Measurements from ENCODE around the gene GNL1. TPM values are rescaled to one million over a fixed set of nuclear protein-coding genes. Genes with fewer than 3 reads are reported as not detected.

Gene GNL1
- total RNA-seq, 2 experiments from 2014 or later: 78.2 to 82.1 TPM

- H3K27me3 Mint-ChIP-seq (ENCODE audit: low read depth): no peaks in the 10 kb centered on the region
- DNase-seq: no peak
- H3K27ac Mint-ChIP-seq: peak overlapping the region; percentile 75
- no peaks in the 10 kb centered on the region for H3K9me3 Mint-ChIP-seq
- intact Hi-C loops (cut with micrococcal nuclease): no loop called here
- CTCF ChIA-PET: interaction anchor here (1.2 to 1.6 kb wide), 3 partner anchors 10 to 46 kb away, joined by 3 to 11 read pairs (median 10); no protein-coding TSS in a partner anchor
- H3K4me1 Mint-ChIP-seq (ENCODE audit: low read depth): peaks cover 8% of the 10 kb centered on the region
- H3K4me3 Mint-ChIP-seq: no peak overlapping the region
- H3K36me3 Mint-ChIP-seq (ENCODE audit: low read depth): peaks cover 48% of the 10 kb centered on the region
Observed at GRCh38 chr6:30590509-30590908, 34.2 kb upstream of the GNL1 start.

GRCh38 chr6:30589754-30590358, 33.6 kb upstream of the GNL1 start:
- no peaks in the 10 kb centered on the region for H3K9me3 Mint-ChIP-seq
- intact Hi-C loops (cut with micrococcal nuclease): no loop called here
- peaks cover 8% of the 10 kb centered on the region for H3K4me1 Mint-ChIP-seq (ENCODE audit: low read depth)
- no peak overlapping the region for H3K27ac Mint-ChIP-seq
- H3K4me3 Mint-ChIP-seq: no peak overlapping the region
- no peak for DNase-seq
- CTCF ChIA-PET: interaction anchor here (1.2 to 1.6 kb wide), 4 partner anchors 11 to 108 kb away, joined by 3 to 11 read pairs (median 8); no protein-coding TSS in a partner anchor
- peaks cover 51% of the 10 kb centered on the region for H3K36me3 Mint-ChIP-seq (ENCODE audit: low read depth)
- H3K27me3 Mint-ChIP-seq (ENCODE audit: low read depth): no peaks in the 10 kb centered on the region

GRCh38 chr6:30583921-30584320, 27.6 kb upstream of the GNL1 start:
- H3K9me3 Mint-ChIP-seq: no peaks in the 10 kb centered on the region
- H3K27me3 Mint-ChIP-seq (ENCODE audit: low read depth): no peaks in the 10 kb centered on the region
- intact Hi-C loops (cut with micrococcal nuclease): no loop called here
- no peaks in the 10 kb centered on the region for H3K4me1 Mint-ChIP-seq (ENCODE audit: low read depth)
- peaks cover 63% of the 10 kb centered on the region for H3K36me3 Mint-ChIP-seq (ENCODE audit: low read depth)
- CTCF ChIA-PET: interaction anchor here (3.3 kb wide), 1 partner anchor 14 kb away, joined by 12 read pairs; no protein-coding TSS in a partner anchor
- no peak overlapping the region for H3K27ac Mint-ChIP-seq
- no peak overlapping the region for H3K4me3 Mint-ChIP-seq
- no peak for DNase-seq

- H3K9me3 Mint-ChIP-seq: no peaks in the 10 kb centered on the region
- H3K4me1 Mint-ChIP-seq (ENCODE audit: low read depth): peaks cover 37% of the 10 kb centered on the region
- intact Hi-C loops (cut with micrococcal nuclease): no loop called here
- peaks cover 62% of the 10 kb centered on the region for H3K36me3 Mint-ChIP-seq (ENCODE audit: low read depth)
- no peaks in the 10 kb centered on the region for H3K27me3 Mint-ChIP-seq (ENCODE audit: low read depth)
- CTCF ChIA-PET: interaction anchor here (0.6 to 1.8 kb wide), 5 partner anchors 10 to 813 kb away, joined by 3 to 9 read pairs (median 5); no protein-coding TSS in a partner anchor
- no peak overlapping the region for H3K4me3 Mint-ChIP-seq
- DNase-seq: no peak
- H3K27ac Mint-ChIP-seq: peak overlapping the region; percentile 35
Observed at GRCh38 chr6:30578051-30578450, 21.8 kb upstream of the GNL1 start.

GRCh38 chr6:30573113-30573512, 16.8 kb upstream of the GNL1 start:
- peaks cover 75% of the 10 kb centered on the region for H3K4me1 Mint-ChIP-seq (ENCODE audit: low read depth)
- H3K27ac Mint-ChIP-seq: peak overlapping the region; percentile 25
- H3K36me3 Mint-ChIP-seq (ENCODE audit: low read depth): peaks cover 36% of the 10 kb centered on the region
- CTCF ChIA-PET: no interaction called here
- no peaks in the 10 kb centered on the region for H3K9me3 Mint-ChIP-seq
- intact Hi-C loops (cut with micrococcal nuclease): no loop called here
- DNase-seq: no peak
- H3K27me3 Mint-ChIP-seq (ENCODE audit: low read depth): no peaks in the 10 kb centered on the region
- peak overlapping the region; percentile 98 for H3K4me3 Mint-ChIP-seq

GRCh38 chr6:30572148-30572547, 15.9 kb upstream of the GNL1 start:
- DNase-seq: no peak
- intact Hi-C loops (cut with micrococcal nuclease): no loop called here
- no peaks in the 10 kb centered on the region for H3K9me3 Mint-ChIP-seq
- H3K4me3 Mint-ChIP-seq: peak overlapping the region; percentile 98
- H3K27ac Mint-ChIP-seq: peak overlapping the region; percentile 95
- CTCF ChIA-PET: interaction anchor here (1.0 kb wide), 1 partner anchor 25 kb away, joined by 4 read pairs; no protein-coding TSS in a partner anchor
- peaks cover 26% of the 10 kb centered on the region for H3K36me3 Mint-ChIP-seq (ENCODE audit: low read depth)
- no peaks in the 10 kb centered on the region for H3K27me3 Mint-ChIP-seq (ENCODE audit: low read depth)
- H3K4me1 Mint-ChIP-seq (ENCODE audit: low read depth): peaks cover 74% of the 10 kb centered on the region

GRCh38 chr6:30571762-30572082, 15.4 kb upstream of the GNL1 start:
- CTCF ChIA-PET: interaction anchor here (0.6 to 2.3 kb wide), 5 partner anchors 25 to 150 kb away, joined by 3 to 10 read pairs (median 4); no protein-coding TSS in a partner anchor
- H3K4me1 Mint-ChIP-seq (ENCODE audit: low read depth): peaks cover 72% of the 10 kb centered on the region

GRCh38 chr6:30571075-30571761, 14.9 kb upstream of the GNL1 start, which contains the start of gene ABCF1:
TSS of gene ABCF1 (plus strand) at chr6:30571442. CDS start at chr6:30571488, 46 bp downstream.
- Mint-ChIP-seq H3K4me1 (ENCODE audit: low read depth) (peaks cover 70% of the 10 kb centered on the region), H3K27ac (peak within 1 kb of the TSS; percentile 95), H3K36me3 (ENCODE audit: low read depth) (peaks cover 18% of the 10 kb centered on the region), H3K4me3 (peak within 1 kb of the TSS; percentile 98), H3K9me3 (no peaks in the 10 kb centered on the region), H3K27me3 (ENCODE audit: low read depth) (no peaks in the 10 kb centered on the region)
- intact Hi-C loops (cut with micrococcal nuclease): loop anchor here (1.0 to 2.0 kb wide), 5 partner anchors 15 to 150 kb away; partner anchors contain the start of genes GNL1 and TUBB
- CTCF ChIA-PET: interaction anchor here (0.6 to 2.3 kb wide), 6 partner anchors 14 to 151 kb away, joined by 3 to 10 read pairs (median 4); partner anchors contain the start of gene PRR3
- DNase-seq: peak; percentile 99

More at GRCh38 chr6:30571762-30572082, 15.4 kb upstream of the GNL1 start:
- Mint-ChIP-seq H3K27me3 (ENCODE audit: low read depth) (no peaks in the 10 kb centered on the region), H3K9me3 (no peaks in the 10 kb centered on the region), H3K4me3 (peak overlapping the region; percentile 98), H3K36me3 (ENCODE audit: low read depth) (peaks cover 22% of the 10 kb centered on the region), H3K27ac (peak overlapping the region; percentile 95)
- intact Hi-C loops (cut with micrococcal nuclease): loop anchor here (1.0 to 2.0 kb wide), 5 partner anchors 15 to 149 kb away; partner anchors contain the start of genes GNL1 and TUBB
- no peak for DNase-seq

- H3K27me3 Mint-ChIP-seq (ENCODE audit: low read depth): no peaks in the 10 kb centered on the region
- intact Hi-C loops (cut with micrococcal nuclease): loop anchor here (1.0 to 2.0 kb wide), 5 partner anchors 14 to 150 kb away; partner anchors contain the start of genes GNL1 and TUBB
- no peak for DNase-seq
- H3K9me3 Mint-ChIP-seq: no peaks in the 10 kb centered on the region
- H3K4me3 Mint-ChIP-seq: peak overlapping the region; percentile 98
- H3K4me1 Mint-ChIP-seq (ENCODE audit: low read depth): peaks cover 70% of the 10 kb centered on the region
- peaks cover 18% of the 10 kb centered on the region for H3K36me3 Mint-ChIP-seq (ENCODE audit: low read depth)
- H3K27ac Mint-ChIP-seq: peak overlapping the region; percentile 68
- CTCF ChIA-PET: interaction anchor here (1.0 to 2.3 kb wide), 6 partner anchors 13 to 151 kb away, joined by 3 to 10 read pairs (median 4); partner anchors contain the start of gene PRR3
Observed at GRCh38 chr6:30570740-30571074, 14.4 kb upstream of the GNL1 start.

GRCh38 chr6:30570263-30570662, 14.0 kb upstream of the GNL1 start:
- CTCF ChIA-PET: interaction anchor here (0.6 to 2.3 kb wide), 5 partner anchors 13 to 112 kb away, joined by 3 to 10 read pairs (median 4); partner anchors contain the start of gene PRR3
- H3K9me3 Mint-ChIP-seq: no peaks in the 10 kb centered on the region
- intact Hi-C loops (cut with micrococcal nuclease): loop anchor here (2.0 kb wide), 1 partner anchor 151 kb away; the partner anchor contains the start of gene TUBB
- H3K27me3 Mint-ChIP-seq (ENCODE audit: low read depth): no peaks in the 10 kb centered on the region
- DNase-seq: no peak
- peaks cover 68% of the 10 kb centered on the region for H3K4me1 Mint-ChIP-seq (ENCODE audit: low read depth)
- H3K4me3 Mint-ChIP-seq: peak overlapping the region; percentile 98
- peak overlapping the region; percentile 29 for H3K27ac Mint-ChIP-seq
- H3K36me3 Mint-ChIP-seq (ENCODE audit: low read depth): peaks cover 18% of the 10 kb centered on the region

- CTCF ChIA-PET: no interaction called here
Observed at GRCh38 chr6:30568245-30568644, 12.0 kb upstream of the GNL1 start.

GRCh38 chr6:30565772-30566171, 9.5 kb upstream of the GNL1 start:
- Mint-ChIP-seq H3K9me3 (no peaks in the 10 kb centered on the region), H3K36me3 (ENCODE audit: low read depth) (peaks cover 24% of the 10 kb centered on the region), H3K4me3 (no peak overlapping the region), H3K27me3 (ENCODE audit: low read depth) (no peaks in the 10 kb centered on the region), H3K27ac (no peak overlapping the region), H3K4me1 (ENCODE audit: low read depth) (peaks cover 45% of the 10 kb centered on the region)
- CTCF ChIA-PET: interaction anchor here (0.7 to 1.7 kb wide), 3 partner anchors 23 to 79 kb away, joined by 3 to 6 read pairs (median 3); no protein-coding TSS in a partner anchor
- no peak for DNase-seq
- intact Hi-C loops (cut with micrococcal nuclease): no loop called here

More at GRCh38 chr6:30568245-30568644, 12.0 kb upstream of the GNL1 start:
- Mint-ChIP-seq H3K27me3 (ENCODE audit: low read depth) (no peaks in the 10 kb centered on the region), H3K4me3 (no peak overlapping the region), H3K36me3 (ENCODE audit: low read depth) (peaks cover 21% of the 10 kb centered on the region), H3K4me1 (ENCODE audit: low read depth) (peaks cover 57% of the 10 kb centered on the region), H3K27ac (peak overlapping the region; percentile 17), H3K9me3 (no peaks in the 10 kb centered on the region)
- DNase-seq: peak; percentile 75
- intact Hi-C loops (cut with micrococcal nuclease): no loop called here

Measured in activated naive CD4-positive, alpha-beta T cell treated with anti-CD3 and anti-CD28 coated beads for 36 hours (primary cell).